Caco-2 (cell line): ENCODE results near the gene C12orf54. TPM values are rescaled to one million over a fixed set of nuclear protein-coding genes. Genes with fewer than 3 reads are reported as not detected.

Experiments
- BruUV-seq: library from RNA; stranded (reverse); fragments of 400-500 nt; replicated peaks from 2 replicates; lab custom pipeline; 2021; lab: Mats Ljungman, UMichigan
- CTCF ChIA-PET: fragments of 300-600 bp; sonication (Branson Sonifier 250); formaldehyde crosslinking; loops from one replicate; lab custom pipeline; 2022; ENCODE audit warnings: antibody characterized with exemption; lab: Charles Lee
- POLR2A ChIA-PET: fragments of 300-600 bp; sonication (Branson Sonifier 250); formaldehyde crosslinking; loops from one replicate; lab custom pipeline; 2022; ENCODE audit warnings: antibody characterized with exemption; lab: Charles Lee
- DNase-seq, 2 experiments: peaks; one replicate each; pipeline versions ENCODE4 v3.0.0 to v3.0.0-alpha.2; 2020 to 2022
- H3K27me3 ChIP-seq: replicated peaks from 2 replicates; pipeline ENCODE4 v1.6.0; 2011; ENCODE audit warnings: low read length; ENCODE audit not compliant: control insufficient read depth, insufficient read depth
- H3K36me3 ChIP-seq: 2 replicates; pipeline ENCODE4 v1.5.1; 2011; ENCODE audit warnings: low read length; ENCODE audit not compliant: control insufficient read depth, insufficient read depth
- H3K4me1 ChIP-seq: fragments of 250-450 bp; sonication (Bioruptor Pico); 2 replicates; pipeline ENCODE4 v1.5.1; 2020; ENCODE audit warnings: mild to moderate bottlenecking
- H3K4me3 ChIP-seq: 2 replicates; pipeline ENCODE4 v1.5.1; 2011; ENCODE audit warnings: low read depth, mild to moderate bottlenecking, control low read depth, low read length
- H3K9me3 ChIP-seq: fragments of 250-450 bp; sonication (Bioruptor Pico); 2 replicates; pipeline ENCODE4 v1.5.1; 2020; ENCODE audit warnings: mild to moderate bottlenecking, moderate library complexity
- H3K27ac Mint-ChIP-seq: one replicate; pipeline ENCODE4 v1.8.0; 2022; ENCODE audit warnings: mixed read lengths; ENCODE audit not compliant: unreplicated experiment
- H3K27me3 Mint-ChIP-seq: one replicate; pipeline ENCODE4 v1.8.0; 2022; ENCODE audit warnings: mixed read lengths; ENCODE audit not compliant: insufficient read depth, unreplicated experiment
- H3K36me3 Mint-ChIP-seq: one replicate; pipeline ENCODE4 v1.8.0; 2022; ENCODE audit warnings: mild to moderate bottlenecking, mixed read lengths; ENCODE audit not compliant: insufficient read depth, unreplicated experiment
- H3K4me1 Mint-ChIP-seq: one replicate; pipeline ENCODE4 v1.8.0; 2022; ENCODE audit warnings: low read depth, mixed read lengths; ENCODE audit not compliant: unreplicated experiment
- H3K4me3 Mint-ChIP-seq: one replicate; pipeline ENCODE4 v1.8.0; 2022; ENCODE audit warnings: mild to moderate bottlenecking, moderate library complexity, mixed read lengths; ENCODE audit not compliant: unreplicated experiment
- H3K9me3 Mint-ChIP-seq: one replicate; pipeline ENCODE4 v1.8.0; 2022; ENCODE audit warnings: mixed read lengths; ENCODE audit not compliant: unreplicated experiment
- CTCF ChIP-seq, 2 experiments: fragments of 200-600 bp in 1 of 2; IDR thresholded peaks; 1 replicate in 1 of 2; 2 replicates in 1 of 2; pipeline versions ENCODE4 v1.5.1 to v1.8.0; 2011 to 2022; ENCODE audit warnings: antibody characterized with exemption in 1 of 2, control low read depth in 1 of 2, inconsistent platforms in 1 of 2, low read depth in 1 of 2, low read length in 1 of 2, mild to moderate bottlenecking in 1 of 2, moderate library complexity in 1 of 2; ENCODE audit not compliant: insufficient read depth in 1 of 2, severe bottlenecking in 1 of 2, unreplicated experiment in 1 of 2
- intact Hi-C: fragments of 100-400 bp; cut with micrococcal nuclease; formaldehyde crosslinking; loops from one replicate; pipeline ENCODE4 v1.10.0; 2022; ENCODE audit not compliant: unreplicated experiment
- total RNA-seq: library from RNA; stranded (reverse); gene quantifications from 2 replicates; pipeline ENCODE4 v1.2.3, GENCODE V29; 2022

Gene C12orf54
- total RNA-seq, 1 experiment from 2014 or later: not detected

- Histone ChIP-seq H3K27me3 (no peaks in the 10 kb centered on the region), H3K4me3 (no peak overlapping the region), H3K9me3 (no peaks in the 10 kb centered on the region), H3K36me3 (no peaks in the 10 kb centered on the region), H3K4me1 (no peaks in the 10 kb centered on the region)
- Mint-ChIP-seq H3K36me3 (no peaks in the 10 kb centered on the region), H3K4me3 (no peak overlapping the region), H3K27me3 (peaks cover 12% of the 10 kb centered on the region), H3K4me1 (no peaks in the 10 kb centered on the region), H3K27ac (no peak overlapping the region), H3K9me3 (no peaks in the 10 kb centered on the region)
- BruUV-seq: no TSS peak
- POLR2A ChIA-PET: no interaction called here
- TF ChIP-seq CTCF (IDR thresholded peaks at IDR 0.05; ENCODE audit: insufficient read depth in 1 of 2, low read depth in 1 of 2, low read length in 1 of 2, severe bottlenecking in 1 of 2, unreplicated experiment in 1 of 2): no peak
- DNase-seq: no peak
- intact Hi-C loops: no loop called here
- CTCF ChIA-PET: interaction anchor here (0.8 kb wide), 1 partner anchor 9 kb away, joined by 3 read pairs; no protein-coding TSS in a partner anchor
Measured at GRCh38 chr12:48482930-48483329, 632 bp downstream of the C12orf54 start.

GRCh38 chr12:48486261-48486660, 4.0 kb downstream of the C12orf54 start:
- Histone ChIP-seq H3K36me3 (no peaks in the 10 kb centered on the region), H3K27me3 (no peaks in the 10 kb centered on the region), H3K4me3 (no peak overlapping the region), H3K4me1 (no peaks in the 10 kb centered on the region), H3K9me3 (no peaks in the 10 kb centered on the region)
- H3K4me3 Mint-ChIP-seq: no peak overlapping the region
- no peak for TF ChIP-seq CTCF (IDR thresholded peaks at IDR 0.05; ENCODE audit: insufficient read depth in 1 of 2, low read depth in 1 of 2, low read length in 1 of 2, severe bottlenecking in 1 of 2, unreplicated experiment in 1 of 2)
- H3K4me1 Mint-ChIP-seq: no peaks in the 10 kb centered on the region
- intact Hi-C loops: no loop called here
- DNase-seq: no peak
- H3K27me3 Mint-ChIP-seq: peaks cover 13% of the 10 kb centered on the region
- no peaks in the 10 kb centered on the region for H3K36me3 Mint-ChIP-seq
- no peaks in the 10 kb centered on the region for H3K9me3 Mint-ChIP-seq
- ChIA-PET CTCF (interaction anchor here (0.5 kb wide), 1 partner anchor 137 kb away, joined by 3 read pairs; no protein-coding TSS in a partner anchor), POLR2A (no interaction called here)
- BruUV-seq: no TSS peak
- no peak overlapping the region for H3K27ac Mint-ChIP-seq

- Histone ChIP-seq H3K4me3 (no peak overlapping the region), H3K4me1 (no peaks in the 10 kb centered on the region), H3K9me3 (no peaks in the 10 kb centered on the region), H3K27me3 (no peaks in the 10 kb centered on the region), H3K36me3 (no peaks in the 10 kb centered on the region)
- ChIA-PET CTCF (no interaction called here), POLR2A (no interaction called here)
- no peak overlapping the region for H3K27ac Mint-ChIP-seq
- no peak for DNase-seq
- H3K27me3 Mint-ChIP-seq: peaks cover 13% of the 10 kb centered on the region
- no peaks in the 10 kb centered on the region for H3K4me1 Mint-ChIP-seq
- no peaks in the 10 kb centered on the region for H3K36me3 Mint-ChIP-seq
- no peak overlapping the region for H3K4me3 Mint-ChIP-seq
- no TSS peak for BruUV-seq
- intact Hi-C loops: no loop called here
- H3K9me3 Mint-ChIP-seq: no peaks in the 10 kb centered on the region
- TF ChIP-seq CTCF (IDR thresholded peaks at IDR 0.05; ENCODE audit: insufficient read depth in 1 of 2, low read depth in 1 of 2, low read length in 1 of 2, severe bottlenecking in 1 of 2, unreplicated experiment in 1 of 2): no peak
Measured at GRCh38 chr12:48486679-48487078, 4.4 kb downstream of the C12orf54 start.
